ENCODE measurements around the gene IL1R2. TPM values are rescaled to one million over a fixed set of nuclear protein-coding genes. Genes with fewer than 3 reads are reported as not detected.

The IL1R2 gene
- total and polyA plus RNA-seq, 9 of the 15 experiments (the other 6 are each of a cell fraction or from before 2014, with no cell fraction given) = 0.13 TPM; not detected in 8

DNA sequence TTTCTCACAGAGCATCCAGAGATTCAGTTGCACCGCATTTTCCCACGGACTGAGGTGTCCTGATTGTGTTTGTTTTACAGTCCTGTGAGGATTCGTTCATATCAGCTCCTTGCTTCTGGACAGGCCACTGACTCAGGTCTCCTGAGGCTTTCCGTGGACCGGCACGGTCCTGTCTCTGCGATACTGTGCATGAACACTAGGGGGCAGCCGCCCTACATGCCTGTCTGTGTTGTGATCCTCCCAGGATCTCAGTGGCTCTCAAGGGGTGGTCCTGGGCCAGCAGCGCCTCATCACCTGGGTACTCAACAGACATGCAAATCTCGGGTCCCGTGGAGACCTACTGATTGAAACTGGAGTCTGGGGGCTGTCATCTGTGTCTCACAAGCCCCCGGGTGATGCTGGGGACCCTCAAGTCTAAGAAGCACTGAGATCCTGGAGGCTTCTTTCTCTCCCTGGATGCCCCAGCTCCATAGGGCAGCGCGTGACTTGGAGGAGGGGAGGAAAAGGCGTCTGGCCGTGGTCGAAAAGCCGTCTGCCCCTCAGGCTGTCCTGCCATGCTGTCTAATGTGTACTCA, 28.9 kb downstream of the IL1R2 start (continued):
- TF ChIP-seq, protein P1, sequence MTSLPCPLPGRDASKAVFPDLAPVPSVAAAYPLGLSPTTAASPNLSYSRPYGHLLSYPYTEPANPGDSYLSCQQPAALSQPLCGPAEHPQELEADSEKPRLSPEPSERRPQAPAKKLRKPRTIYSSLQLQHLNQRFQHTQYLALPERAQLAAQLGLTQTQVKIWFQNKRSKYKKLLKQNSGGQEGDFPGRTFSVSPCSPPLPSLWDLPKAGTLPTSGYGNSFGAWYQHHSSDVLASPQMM (CRISPR knock-in tag; IDR thresholded peaks at IDR 0.05) = no peak
- TF ChIP-seq DIDO1 (tag; IDR thresholded peaks at IDR 0.05; ENCODE audit: low read depth) = no peak
- no peak for TF ChIP-seq GABPA (tag; conservative IDR thresholded peaks at IDR 0.05; ENCODE audit: low read depth)
- no peak for TF ChIP-seq HNRNPL (IDR thresholded peaks at IDR 0.05; ENCODE audit: low read depth, low read length)
- TF ChIP-seq, protein P2, sequence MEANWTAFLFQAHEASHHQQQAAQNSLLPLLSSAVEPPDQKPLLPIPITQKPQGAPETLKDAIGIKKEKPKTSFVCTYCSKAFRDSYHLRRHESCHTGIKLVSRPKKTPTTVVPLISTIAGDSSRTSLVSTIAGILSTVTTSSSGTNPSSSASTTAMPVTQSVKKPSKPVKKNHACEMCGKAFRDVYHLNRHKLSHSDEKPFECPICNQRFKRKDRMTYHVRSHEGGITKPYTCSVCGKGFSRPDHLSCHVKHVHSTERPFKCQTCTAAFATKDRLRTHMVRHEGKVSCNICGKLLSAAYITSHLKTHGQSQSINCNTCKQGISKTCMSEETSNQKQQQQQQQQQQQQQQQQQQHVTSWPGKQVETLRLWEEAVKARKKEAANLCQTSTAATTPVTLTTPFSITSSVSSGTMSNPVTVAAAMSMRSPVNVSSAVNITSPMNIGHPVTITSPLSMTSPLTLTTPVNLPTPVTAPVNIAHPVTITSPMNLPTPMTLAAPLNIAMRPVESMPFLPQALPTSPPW (CRISPR knock-in tag; IDR thresholded peaks at IDR 0.05) = no peak
- no peak for TF ChIP-seq FUS (optimal IDR thresholded peaks at IDR 0.05; ENCODE audit: low read depth, low read length)
- TF ChIP-seq, protein P3, sequence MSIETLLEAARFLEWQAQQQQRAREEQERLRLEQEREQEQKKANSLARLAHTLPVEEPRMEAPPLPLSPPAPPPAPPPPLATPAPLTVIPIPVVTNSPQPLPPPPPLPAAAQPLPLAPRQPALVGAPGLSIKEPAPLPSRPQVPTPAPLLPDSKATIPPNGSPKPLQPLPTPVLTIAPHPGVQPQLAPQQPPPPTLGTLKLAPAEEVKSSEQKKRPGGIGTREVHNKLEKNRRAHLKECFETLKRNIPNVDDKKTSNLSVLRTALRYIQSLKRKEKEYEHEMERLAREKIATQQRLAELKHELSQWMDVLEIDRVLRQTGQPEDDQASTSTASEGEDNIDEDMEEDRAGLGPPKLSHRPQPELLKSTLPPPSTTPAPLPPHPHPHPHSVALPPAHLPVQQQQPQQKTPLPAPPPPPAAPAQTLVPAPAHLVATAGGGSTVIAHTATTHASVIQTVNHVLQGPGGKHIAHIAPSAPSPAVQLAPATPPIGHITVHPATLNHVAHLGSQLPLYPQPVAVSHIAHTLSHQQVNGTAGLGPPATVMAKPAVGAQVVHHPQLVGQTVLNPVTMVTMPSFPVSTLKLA (conservative IDR thresholded peaks at IDR 0.05) = no peak
- TF ChIP-seq EP300 (IDR thresholded peaks at IDR 0.05; ENCODE audit: low read length) = no peak
- peak; percentile 69 for TF ChIP-seq CBFA2T3 (IDR thresholded peaks at IDR 0.05)
- no peak for TF ChIP-seq NFE2 (IDR thresholded peaks at IDR 0.05; ENCODE audit: low read depth)
- TF ChIP-seq FOXM1 (IDR thresholded peaks at IDR 0.05; ENCODE audit: low read depth) = no peak
- TF ChIP-seq FOXM1 (CRISPR knock-in tag; IDR thresholded peaks at IDR 0.05; ENCODE audit: low read depth) = no peak
- TF ChIP-seq GATAD2B (IDR thresholded peaks at IDR 0.05; ENCODE audit: borderline replicate concordance) = no peak
- no peak for TF ChIP-seq NBN (IDR thresholded peaks at IDR 0.05; ENCODE audit: low read depth)
- no peak for TF ChIP-seq NFE2L1 (tag; IDR thresholded peaks at IDR 0.05; ENCODE audit: borderline replicate concordance, low read depth)
- TF ChIP-seq ZNF57 (CRISPR knock-in tag; IDR thresholded peaks at IDR 0.05) = no peak
- no peak for TF ChIP-seq CREB1 (IDR thresholded peaks at IDR 0.05)
- TF ChIP-seq CREB1 (CRISPR knock-in tag; IDR thresholded peaks at IDR 0.05) = no peak
- TF ChIP-seq RB1 (IDR thresholded peaks at IDR 0.05; ENCODE audit: low read depth) = peak; percentile 66; the same call in 1 of the 2 replicates
- TF ChIP-seq ZZZ3 (IDR thresholded peaks at IDR 0.05) = no peak
- no peak for TF ChIP-seq HNRNPLL (IDR thresholded peaks at IDR 0.05; ENCODE audit: low read depth, low read length, poor library complexity, severe bottlenecking)
- no peak for TF ChIP-seq ZNF274 (IDR thresholded peaks at IDR 0.05; ENCODE audit: borderline replicate concordance, low read depth, low read length)
- TF ChIP-seq ZFPM2 (CRISPR knock-in tag; IDR thresholded peaks at IDR 0.05) = no peak
- TF ChIP-seq KDM4B (IDR thresholded peaks at IDR 0.05; ENCODE audit: borderline replicate concordance in 2 of 2, low read depth in 1 of 2) = no peak
- TF ChIP-seq MAFG (tag; conservative IDR thresholded peaks at IDR 0.05) = no peak
- no peak for TF ChIP-seq RBM39 (optimal IDR thresholded peaks at IDR 0.05; ENCODE audit: low read depth, low read length)
- TF ChIP-seq HOXB6 (CRISPR knock-in tag; IDR thresholded peaks at IDR 0.05; ENCODE audit: borderline replicate concordance) = no peak
- TF ChIP-seq GTF2E2 (tag; IDR thresholded peaks at IDR 0.05) = no peak
- no peak for TF ChIP-seq GABPB1 (CRISPR knock-in tag; IDR thresholded peaks at IDR 0.05)
- TF ChIP-seq SRSF1 (IDR thresholded peaks at IDR 0.05; ENCODE audit: low read depth, low read length) = no peak

Measured in K562 (cell line).